Activated CD8-positive, alpha-beta T cell treated with anti-CD3 and anti-CD28 coated beads, Interleukin-2, amount 10 ng/mL, durations not matched to agents 7 days and 5 days (primary cell): ENCODE data around the gene ADAMTSL1. TPM values are rescaled to one million over a fixed set of nuclear protein-coding genes. Genes with fewer than 3 reads are reported as not detected.

ENCODE experiments used
- ATAC-seq: fragments of 150-1000 bp; cut with Tn5 transposase; one replicate; pipeline ENCODE4 v1.10.0; 2021; ENCODE audit warnings: moderate library complexity
- CTCF ChIA-PET: fragments of 350-600 bp; sonication (Branson Sonifier 250); formaldehyde crosslinking; loops from one replicate; lab custom pipeline; 2021; ENCODE audit warnings: antibody characterized with exemption; lab: Charles Lee
- POLR2A ChIA-PET: fragments of 350-600 bp; sonication (Branson Sonifier 250); formaldehyde crosslinking; loops from one replicate; lab custom pipeline; 2021; ENCODE audit warnings: antibody characterized with exemption; lab: Charles Lee
- DNase-seq: peaks from one replicate; pipeline ENCODE4 v3.0.0-alpha.2; 2020
- H3K27ac Mint-ChIP-seq: one replicate; pipeline ENCODE4 v1.8.0; 2021; ENCODE audit warnings: mild to moderate bottlenecking, mixed read lengths
- H3K27me3 Mint-ChIP-seq: one replicate; pipeline ENCODE4 v1.8.0; 2021; ENCODE audit warnings: low read depth, mixed read lengths
- H3K36me3 Mint-ChIP-seq: one replicate; pipeline ENCODE4 v1.8.0; 2021; ENCODE audit warnings: low read depth, mixed read lengths
- H3K4me1 Mint-ChIP-seq: one replicate; pipeline ENCODE4 v1.8.0; 2021; ENCODE audit warnings: low read depth, mixed read lengths
- H3K4me3 Mint-ChIP-seq: one replicate; pipeline ENCODE4 v1.8.0; 2021; ENCODE audit warnings: mild to moderate bottlenecking, mixed read lengths
- H3K9me3 Mint-ChIP-seq: one replicate; pipeline ENCODE4 v1.8.0; 2022; ENCODE audit warnings: mixed read lengths; ENCODE audit not compliant: insufficient read depth
- total RNA-seq, 2 experiments: library from RNA; stranded (reverse); gene quantifications; one replicate each; pipeline ENCODE4 v1.2.3, GENCODE V29; 2021

Gene ADAMTSL1
- total RNA-seq, 2 experiments from 2014 or later = not detected

GRCh38 chr9:18891946-18892670 lies 418.2 kb downstream of the ADAMTSL1 start:
- Mint-ChIP-seq H3K9me3 (peaks cover 10% of the 10 kb centered on the region), H3K36me3 (peaks cover 11% of the 10 kb centered on the region), H3K4me3 (no peak overlapping the region), H3K27ac (no peak overlapping the region), H3K4me1 (peaks cover 13% of the 10 kb centered on the region), H3K27me3 (no peaks in the 10 kb centered on the region)
- CTCF ChIA-PET = no interaction called here
- no peak for ATAC-seq
- POLR2A ChIA-PET = no interaction called here
- no peak for DNase-seq

- DNase-seq (no peak), ATAC-seq (no peak)
- ChIA-PET CTCF (interaction anchor here (0.9 kb wide), 1 partner anchor 9 kb away, joined by 3 read pairs; no protein-coding TSS in a partner anchor), POLR2A (no interaction called here)
- H3K4me1 Mint-ChIP-seq = peaks cover 13% of the 10 kb centered on the region
- H3K9me3 Mint-ChIP-seq = peaks cover 10% of the 10 kb centered on the region
- H3K4me3 Mint-ChIP-seq = no peak overlapping the region
- no peaks in the 10 kb centered on the region for H3K27me3 Mint-ChIP-seq
- H3K27ac Mint-ChIP-seq = no peak overlapping the region
- H3K36me3 Mint-ChIP-seq = peaks cover 11% of the 10 kb centered on the region
Observed at GRCh38 chr9:18893046-18893445, 419.1 kb downstream of the ADAMTSL1 start.

GRCh38 chr9:18893491-18893890 lies 419.5 kb downstream of the ADAMTSL1 start:
- no peak for ATAC-seq
- Mint-ChIP-seq H3K27me3 (no peaks in the 10 kb centered on the region), H3K4me1 (peaks cover 13% of the 10 kb centered on the region), H3K9me3 (peaks cover 10% of the 10 kb centered on the region), H3K27ac (no peak overlapping the region), H3K36me3 (peaks cover 11% of the 10 kb centered on the region), H3K4me3 (no peak overlapping the region)
- ChIA-PET CTCF (interaction anchor here (0.9 kb wide), 1 partner anchor 9 kb away, joined by 3 read pairs; no protein-coding TSS in a partner anchor), POLR2A (no interaction called here)
- DNase-seq = no peak

- Mint-ChIP-seq H3K4me3 (no peak overlapping the region), H3K36me3 (peaks cover 11% of the 10 kb centered on the region), H3K4me1 (peaks cover 15% of the 10 kb centered on the region), H3K9me3 (peaks cover 10% of the 10 kb centered on the region), H3K27me3 (peaks cover 10% of the 10 kb centered on the region), H3K27ac (no peak overlapping the region)
- ChIA-PET CTCF (no interaction called here), POLR2A (no interaction called here)
- ATAC-seq = no peak
- no peak for DNase-seq
Observed at GRCh38 chr9:18896004-18896403, 422.1 kb downstream of the ADAMTSL1 start.

- POLR2A ChIA-PET = no interaction called here
- DNase-seq = peak; percentile 54
- peaks cover 10% of the 10 kb centered on the region for H3K27me3 Mint-ChIP-seq
- peak overlapping the region; percentile 47 for H3K27ac Mint-ChIP-seq
- H3K4me3 Mint-ChIP-seq = no peak overlapping the region
- CTCF ChIA-PET = no interaction called here
- H3K36me3 Mint-ChIP-seq = peaks cover 11% of the 10 kb centered on the region
- ATAC-seq = peak; percentile 71
- peaks cover 15% of the 10 kb centered on the region for H3K4me1 Mint-ChIP-seq
- H3K9me3 Mint-ChIP-seq = peaks cover 10% of the 10 kb centered on the region
Observed at GRCh38 chr9:18896531-18897179, 422.7 kb downstream of the ADAMTSL1 start.

GRCh38 chr9:18903450-18903849 lies 429.5 kb downstream of the ADAMTSL1 start:
- ChIA-PET POLR2A (no interaction called here), CTCF (no interaction called here)
- DNase-seq (no peak), ATAC-seq (no peak)
- H3K27me3 Mint-ChIP-seq = peaks cover 16% of the 10 kb centered on the region
- no peaks in the 10 kb centered on the region for H3K36me3 Mint-ChIP-seq
- no peak overlapping the region for H3K27ac Mint-ChIP-seq
- no peak overlapping the region for H3K4me3 Mint-ChIP-seq
- H3K9me3 Mint-ChIP-seq = no peaks in the 10 kb centered on the region
- H3K4me1 Mint-ChIP-seq = peaks cover 2% of the 10 kb centered on the region

GRCh38 chr9:18905028-18905882 lies 431.3 kb downstream of the ADAMTSL1 start:
- ATAC-seq = no peak

GRCh38 chr9:18905883-18906629 lies 432.1 kb downstream of the ADAMTSL1 start:
- no peaks in the 10 kb centered on the region for H3K4me1 Mint-ChIP-seq
- no peaks in the 10 kb centered on the region for H3K36me3 Mint-ChIP-seq
- ATAC-seq = no peak
- DNase-seq = no peak
- H3K9me3 Mint-ChIP-seq = no peaks in the 10 kb centered on the region
- ChIA-PET POLR2A (no interaction called here), CTCF (no interaction called here)
- no peak overlapping the region for H3K27ac Mint-ChIP-seq
- peaks cover 8% of the 10 kb centered on the region for H3K27me3 Mint-ChIP-seq
- H3K4me3 Mint-ChIP-seq = no peak overlapping the region

More at GRCh38 chr9:18905028-18905882, 431.3 kb downstream of the ADAMTSL1 start:
- ChIA-PET CTCF (no interaction called here), POLR2A (no interaction called here)
- no peaks in the 10 kb centered on the region for H3K36me3 Mint-ChIP-seq
- no peaks in the 10 kb centered on the region for H3K9me3 Mint-ChIP-seq
- H3K4me1 Mint-ChIP-seq = no peaks in the 10 kb centered on the region
- no peak overlapping the region for H3K4me3 Mint-ChIP-seq
- no peak overlapping the region for H3K27ac Mint-ChIP-seq
- peaks cover 9% of the 10 kb centered on the region for H3K27me3 Mint-ChIP-seq
- DNase-seq = no peak

GRCh38 chr9:18906656-18907395 lies 432.9 kb downstream of the ADAMTSL1 start:
- H3K4me3 Mint-ChIP-seq = no peak overlapping the region
- DNase-seq = no peak
- H3K27ac Mint-ChIP-seq = no peak overlapping the region
- no peak for ATAC-seq
- ChIA-PET POLR2A (no interaction called here), CTCF (no interaction called here)
- H3K36me3 Mint-ChIP-seq = no peaks in the 10 kb centered on the region
- peaks cover 7% of the 10 kb centered on the region for H3K27me3 Mint-ChIP-seq
- no peaks in the 10 kb centered on the region for H3K4me1 Mint-ChIP-seq
- no peaks in the 10 kb centered on the region for H3K9me3 Mint-ChIP-seq

GRCh38 chr9:18907927-18908625 lies 434.1 kb downstream of the ADAMTSL1 start:
- ChIA-PET CTCF (no interaction called here), POLR2A (no interaction called here)
- ATAC-seq = no peak
- H3K27ac Mint-ChIP-seq = no peak overlapping the region
- H3K9me3 Mint-ChIP-seq = no peaks in the 10 kb centered on the region
- no peak for DNase-seq
- no peak overlapping the region for H3K4me3 Mint-ChIP-seq
- H3K4me1 Mint-ChIP-seq = no peaks in the 10 kb centered on the region
- no peaks in the 10 kb centered on the region for H3K36me3 Mint-ChIP-seq
- peaks cover 5% of the 10 kb centered on the region for H3K27me3 Mint-ChIP-seq
